GM23338 (cell line): Measurements from ENCODE around the gene ADCY6. TPM values are rescaled to one million over a fixed set of nuclear protein-coding genes. Genes with fewer than 3 reads are reported as not detected.

ENCODE experiments used
- ATAC-seq: fragments of 200-7000 bp; cut with Tn5 transposase; 3 replicates; pipeline ENCODE4 v1.9.1; 2020
- DNase-seq: peaks from one replicate; pipeline ENCODE4 v3.0.0-alpha.2; 2015; ENCODE audit warnings: low spot score
- H2AFZ ChIP-seq: fragments of 200-600 bp; sonication (generic); 2 replicates; pipeline ENCODE4 v1.8.0; 2016; ENCODE audit warnings: antibody characterized with exemption, mild to moderate bottlenecking, moderate library complexity
- H3F3A ChIP-seq: fragments of 200-600 bp; sonication (generic); replicated peaks from 2 replicates; pipeline ENCODE4 v1.8.0; 2017; ENCODE audit warnings: antibody characterized with exemption, mixed run types, low read depth
- H3K27ac ChIP-seq: fragments of 200-600 bp; sonication (generic); 2 replicates; pipeline ENCODE4 v1.6.1; 2016; ENCODE audit warnings: low read depth
- H3K27me3 ChIP-seq: fragments of 200-600 bp; sonication (generic); 2 replicates; pipeline ENCODE4 v1.8.0; 2016; ENCODE audit warnings: mild to moderate bottlenecking, mixed run types, moderate library complexity; ENCODE audit not compliant: insufficient read depth
- H3K36me3 ChIP-seq: fragments of 200-600 bp; sonication (generic); 2 replicates; pipeline ENCODE4 v1.8.0; 2016; ENCODE audit warnings: mild to moderate bottlenecking; ENCODE audit not compliant: insufficient read depth
- H3K4me1 ChIP-seq: fragments of 200-600 bp; sonication (generic); 2 replicates; pipeline ENCODE4 v1.8.0; 2016; ENCODE audit warnings: mild to moderate bottlenecking, moderate library complexity; ENCODE audit not compliant: insufficient read depth
- H3K4me2 ChIP-seq: fragments of 200-600 bp; sonication (generic); 2 replicates; pipeline ENCODE4 v1.7.1; 2017; ENCODE audit warnings: mixed run types
- H3K4me3 ChIP-seq: fragments of 200-600 bp; sonication (generic); 2 replicates; pipeline ENCODE4 v1.6.1; 2016; ENCODE audit warnings: mixed run types
- H3K79me2 ChIP-seq: fragments of 200-600 bp; sonication (generic); replicated peaks from 2 replicates; pipeline ENCODE4 v1.8.0; 2017; ENCODE audit warnings: mild to moderate bottlenecking; ENCODE audit not compliant: insufficient read depth
- H3K9me2 ChIP-seq: fragments of 200-600 bp; sonication (generic); 2 replicates; pipeline ENCODE4 v1.8.0; 2017; ENCODE audit not compliant: insufficient read depth
- H4K20me1 ChIP-seq: fragments of 200-600 bp; sonication (generic); replicated peaks from 2 replicates; pipeline ENCODE4 v1.8.0; 2017; ENCODE audit warnings: mild to moderate bottlenecking; ENCODE audit not compliant: insufficient read depth
- H3K27ac Mint-ChIP-seq: 2 replicates; pipeline ENCODE4 v1.8.0; 2020; ENCODE audit warnings: inconsistent platforms, mild to moderate bottlenecking, moderate library complexity, mixed read lengths
- H3K27me3 Mint-ChIP-seq: 3 replicates; pipeline ENCODE4 v1.8.0; 2022; ENCODE audit warnings: low read depth, mild to moderate bottlenecking, moderate library complexity, mixed read lengths, inconsistent platforms; ENCODE audit not compliant: insufficient read depth, poor library complexity
- H3K36me3 Mint-ChIP-seq: 3 replicates; pipeline ENCODE4 v1.8.0; 2021; ENCODE audit warnings: low read depth, mild to moderate bottlenecking, inconsistent platforms, moderate library complexity, mixed read lengths
- H3K4me1 Mint-ChIP-seq: 3 replicates; pipeline ENCODE4 v1.8.0; 2020; ENCODE audit warnings: mild to moderate bottlenecking, inconsistent platforms, mixed read lengths
- H3K4me3 Mint-ChIP-seq: 3 replicates; pipeline ENCODE4 v1.8.0; 2021; ENCODE audit warnings: moderate library complexity, mild to moderate bottlenecking, inconsistent platforms, mixed read lengths
- H3K9me3 Mint-ChIP-seq: 3 replicates; pipeline ENCODE4 v1.8.0; 2020; ENCODE audit warnings: moderate library complexity, mild to moderate bottlenecking, inconsistent platforms, mixed read lengths
- CREB1 ChIP-seq: fragments of 250-450 bp; sonication (Bioruptor Pico); IDR thresholded peaks from 2 replicates; pipeline ENCODE4 v1.5.0; 2020; ENCODE audit warnings: low read depth, mild to moderate bottlenecking, moderate library complexity
- EZH2 ChIP-seq: fragments of 200-600 bp; sonication (generic); IDR thresholded peaks from one replicate; pipeline ENCODE4 v1.8.0; 2017; ENCODE audit warnings: antibody characterized with exemption, mild to moderate bottlenecking, low read depth; ENCODE audit not compliant: unreplicated experiment
- EZH2phosphoT487 ChIP-seq: fragments of 200-600 bp; sonication (generic); IDR thresholded peaks from one replicate; pipeline ENCODE4 v1.8.1; 2018; ENCODE audit warnings: antibody characterized with exemption; ENCODE audit not compliant: unreplicated experiment
- JUNB ChIP-seq: IDR thresholded peaks from one replicate; pipeline ENCODE4 v1.6.1; 2016; ENCODE audit warnings: antibody characterized with exemption; ENCODE audit not compliant: unreplicated experiment
- POLR2AphosphoS5 ChIP-seq: IDR thresholded peaks from 2 replicates; pipeline ENCODE4 v1.6.1; 2016; ENCODE audit warnings: antibody characterized with exemption, low read depth
- STAT1 ChIP-seq: IDR thresholded peaks from one replicate; pipeline ENCODE4 v1.6.1; 2016; ENCODE audit warnings: antibody characterized with exemption; ENCODE audit not compliant: unreplicated experiment
- ZNF114 ChIP-seq: fragments of 250-450 bp; sonication (Bioruptor Pico); IDR thresholded peaks from 2 replicates; pipeline ENCODE4 v1.5.0; 2020; ENCODE audit warnings: mild to moderate bottlenecking, moderate library complexity
- ZNF331 ChIP-seq: fragments of 250-450 bp; sonication (Bioruptor Pico); IDR thresholded peaks from 2 replicates; pipeline ENCODE4 v1.5.0; 2020; ENCODE audit warnings: low read depth, mild to moderate bottlenecking, moderate library complexity
- polyA plus RNA-seq: library from polyadenylated mRNA; unstranded; fragments of >200 nt; fragmentation: Nextera tagmentation; extraction: Ambion mirVana; gene quantifications from 2 replicates; pipeline ENCODE4 v1.2.1, GENCODE V29; 2016
- total RNA-seq: library from RNA; depleted of rRNA; stranded (reverse); fragments of >200 nt; shearing (Covaris generic); gene quantifications from 2 replicates; pipeline ENCODE4 v1.2.3, GENCODE V29; 2014
- TF ChIP-seq, protein P1 (sequence below): IDR thresholded peaks from one replicate; pipeline ENCODE4 v1.6.1; 2018; ENCODE audit warnings: antibody characterized with exemption; ENCODE audit not compliant: unreplicated experiment
- TF ChIP-seq, protein P2 (sequence below): fragments of 250-450 bp; sonication (Bioruptor Pico); IDR thresholded peaks from 2 replicates; pipeline ENCODE4 v1.5.0; 2020; ENCODE audit warnings: mild to moderate bottlenecking, moderate library complexity
- TF ChIP-seq, protein P3 (sequence below), 2 experiments: fragments of 200-600 bp in 1 of 2; sonication (generic) in 1 of 2; conservative IDR thresholded peaks; 2 replicates each; pipeline versions ENCODE4 v1.5.1 to v1.6.1; 2016 to 2017; ENCODE audit warnings: antibody characterized with exemption in 2 of 2, low read depth in 2 of 2, mild to moderate bottlenecking in 2 of 2, moderate library complexity in 1 of 2

ADCY6 gene
- total and polyA plus RNA-seq, 2 experiments from 2014 or later: 1.0 to 16.5 TPM

DNA sequence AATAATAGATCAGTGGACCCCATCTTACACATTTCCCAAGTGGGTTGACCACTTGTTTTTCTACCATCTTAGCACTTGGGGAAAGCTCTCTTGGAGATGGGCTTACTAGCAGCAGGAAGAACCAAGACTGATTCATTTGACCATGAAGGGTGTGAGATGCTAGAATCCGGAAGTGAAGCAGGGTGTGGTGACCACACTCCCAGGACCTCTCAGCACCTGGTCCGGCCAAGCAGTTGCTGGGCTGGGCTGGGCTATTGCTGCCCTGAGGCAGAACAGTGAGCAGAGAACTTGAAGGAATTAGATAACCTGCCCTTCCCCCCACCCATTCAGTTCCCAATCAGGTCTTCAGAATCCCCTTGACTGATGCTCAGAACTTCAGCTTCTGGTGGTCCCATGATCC lies 24.4 kb downstream of the ADCY6 start (continued):
- TF ChIP-seq, protein P1, sequence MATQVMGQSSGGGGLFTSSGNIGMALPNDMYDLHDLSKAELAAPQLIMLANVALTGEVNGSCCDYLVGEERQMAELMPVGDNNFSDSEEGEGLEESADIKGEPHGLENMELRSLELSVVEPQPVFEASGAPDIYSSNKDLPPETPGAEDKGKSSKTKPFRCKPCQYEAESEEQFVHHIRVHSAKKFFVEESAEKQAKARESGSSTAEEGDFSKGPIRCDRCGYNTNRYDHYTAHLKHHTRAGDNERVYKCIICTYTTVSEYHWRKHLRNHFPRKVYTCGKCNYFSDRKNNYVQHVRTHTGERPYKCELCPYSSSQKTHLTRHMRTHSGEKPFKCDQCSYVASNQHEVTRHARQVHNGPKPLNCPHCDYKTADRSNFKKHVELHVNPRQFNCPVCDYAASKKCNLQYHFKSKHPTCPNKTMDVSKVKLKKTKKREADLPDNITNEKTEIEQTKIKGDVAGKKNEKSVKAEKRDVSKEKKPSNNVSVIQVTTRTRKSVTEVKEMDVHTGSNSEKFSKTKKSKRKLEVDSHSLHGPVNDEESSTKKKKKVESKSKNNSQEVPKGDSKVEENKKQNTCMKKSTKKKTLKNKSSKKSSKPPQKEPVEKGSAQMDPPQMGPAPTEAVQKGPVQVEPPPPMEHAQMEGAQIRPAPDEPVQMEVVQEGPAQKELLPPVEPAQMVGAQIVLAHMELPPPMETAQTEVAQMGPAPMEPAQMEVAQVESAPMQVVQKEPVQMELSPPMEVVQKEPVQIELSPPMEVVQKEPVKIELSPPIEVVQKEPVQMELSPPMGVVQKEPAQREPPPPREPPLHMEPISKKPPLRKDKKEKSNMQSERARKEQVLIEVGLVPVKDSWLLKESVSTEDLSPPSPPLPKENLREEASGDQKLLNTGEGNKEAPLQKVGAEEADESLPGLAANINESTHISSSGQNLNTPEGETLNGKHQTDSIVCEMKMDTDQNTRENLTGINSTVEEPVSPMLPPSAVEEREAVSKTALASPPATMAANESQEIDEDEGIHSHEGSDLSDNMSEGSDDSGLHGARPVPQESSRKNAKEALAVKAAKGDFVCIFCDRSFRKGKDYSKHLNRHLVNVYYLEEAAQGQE: no peak

DNA sequence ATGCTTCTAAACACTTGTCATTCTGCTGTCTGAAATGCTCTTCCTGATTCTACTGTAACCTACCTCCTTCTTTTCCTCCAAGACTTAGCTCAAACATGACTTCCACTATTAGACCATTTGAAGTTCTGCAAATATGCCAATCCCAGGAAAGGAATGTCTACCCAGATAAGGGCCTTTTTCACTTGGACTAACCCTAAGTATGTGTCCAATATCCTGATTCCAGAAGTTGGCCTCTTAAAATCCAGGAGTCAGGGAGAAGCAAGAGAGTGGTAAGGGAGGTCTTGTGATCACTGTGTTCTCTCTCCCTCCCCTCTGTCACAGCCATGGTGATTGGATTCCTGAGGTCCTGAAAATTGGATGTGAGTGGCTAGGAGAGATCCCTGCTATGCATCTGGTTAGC lies 30.2 kb downstream of the ADCY6 start:
- H3K9me2 ChIP-seq: no peaks in the 10 kb centered on the region
- no peaks in the 10 kb centered on the region for H3K27me3 ChIP-seq
- H4K20me1 ChIP-seq: no peaks in the 10 kb centered on the region
- Mint-ChIP-seq H3K36me3 (no peaks in the 10 kb centered on the region), H3K4me3 (no peak overlapping the region), H3K27ac (no peak overlapping the region), H3K9me3 (no peaks in the 10 kb centered on the region; the same call in 2 of the 3 replicates), H3K27me3 (peaks cover 2% of the 10 kb centered on the region), H3K4me1 (no peaks in the 10 kb centered on the region)
- H3K79me2 ChIP-seq: no peaks in the 10 kb centered on the region
- H3K36me3 ChIP-seq: no peaks in the 10 kb centered on the region
- H3K4me3 ChIP-seq: no peak overlapping the region
- no peak overlapping the region for H3K27ac ChIP-seq
- H3K4me1 ChIP-seq: no peaks in the 10 kb centered on the region
- ATAC-seq (no peak), DNase-seq (no peak)
- no peak overlapping the region for H2AFZ ChIP-seq
- H3F3A ChIP-seq: no peaks in the 10 kb centered on the region
- H3K4me2 ChIP-seq: no peak overlapping the region
- TF ChIP-seq EZH2 (no peak), CREB1 (CRISPR knock-in tag) (no peak), JUNB (no peak), EZH2phosphoT487 (no peak), STAT1 (no peak), ZNF331 (CRISPR knock-in tag) (no peak), ZNF114 (no peak), POLR2AphosphoS5 (no peak)
- TF ChIP-seq, protein P1: no peak
- TF ChIP-seq, protein P2, sequence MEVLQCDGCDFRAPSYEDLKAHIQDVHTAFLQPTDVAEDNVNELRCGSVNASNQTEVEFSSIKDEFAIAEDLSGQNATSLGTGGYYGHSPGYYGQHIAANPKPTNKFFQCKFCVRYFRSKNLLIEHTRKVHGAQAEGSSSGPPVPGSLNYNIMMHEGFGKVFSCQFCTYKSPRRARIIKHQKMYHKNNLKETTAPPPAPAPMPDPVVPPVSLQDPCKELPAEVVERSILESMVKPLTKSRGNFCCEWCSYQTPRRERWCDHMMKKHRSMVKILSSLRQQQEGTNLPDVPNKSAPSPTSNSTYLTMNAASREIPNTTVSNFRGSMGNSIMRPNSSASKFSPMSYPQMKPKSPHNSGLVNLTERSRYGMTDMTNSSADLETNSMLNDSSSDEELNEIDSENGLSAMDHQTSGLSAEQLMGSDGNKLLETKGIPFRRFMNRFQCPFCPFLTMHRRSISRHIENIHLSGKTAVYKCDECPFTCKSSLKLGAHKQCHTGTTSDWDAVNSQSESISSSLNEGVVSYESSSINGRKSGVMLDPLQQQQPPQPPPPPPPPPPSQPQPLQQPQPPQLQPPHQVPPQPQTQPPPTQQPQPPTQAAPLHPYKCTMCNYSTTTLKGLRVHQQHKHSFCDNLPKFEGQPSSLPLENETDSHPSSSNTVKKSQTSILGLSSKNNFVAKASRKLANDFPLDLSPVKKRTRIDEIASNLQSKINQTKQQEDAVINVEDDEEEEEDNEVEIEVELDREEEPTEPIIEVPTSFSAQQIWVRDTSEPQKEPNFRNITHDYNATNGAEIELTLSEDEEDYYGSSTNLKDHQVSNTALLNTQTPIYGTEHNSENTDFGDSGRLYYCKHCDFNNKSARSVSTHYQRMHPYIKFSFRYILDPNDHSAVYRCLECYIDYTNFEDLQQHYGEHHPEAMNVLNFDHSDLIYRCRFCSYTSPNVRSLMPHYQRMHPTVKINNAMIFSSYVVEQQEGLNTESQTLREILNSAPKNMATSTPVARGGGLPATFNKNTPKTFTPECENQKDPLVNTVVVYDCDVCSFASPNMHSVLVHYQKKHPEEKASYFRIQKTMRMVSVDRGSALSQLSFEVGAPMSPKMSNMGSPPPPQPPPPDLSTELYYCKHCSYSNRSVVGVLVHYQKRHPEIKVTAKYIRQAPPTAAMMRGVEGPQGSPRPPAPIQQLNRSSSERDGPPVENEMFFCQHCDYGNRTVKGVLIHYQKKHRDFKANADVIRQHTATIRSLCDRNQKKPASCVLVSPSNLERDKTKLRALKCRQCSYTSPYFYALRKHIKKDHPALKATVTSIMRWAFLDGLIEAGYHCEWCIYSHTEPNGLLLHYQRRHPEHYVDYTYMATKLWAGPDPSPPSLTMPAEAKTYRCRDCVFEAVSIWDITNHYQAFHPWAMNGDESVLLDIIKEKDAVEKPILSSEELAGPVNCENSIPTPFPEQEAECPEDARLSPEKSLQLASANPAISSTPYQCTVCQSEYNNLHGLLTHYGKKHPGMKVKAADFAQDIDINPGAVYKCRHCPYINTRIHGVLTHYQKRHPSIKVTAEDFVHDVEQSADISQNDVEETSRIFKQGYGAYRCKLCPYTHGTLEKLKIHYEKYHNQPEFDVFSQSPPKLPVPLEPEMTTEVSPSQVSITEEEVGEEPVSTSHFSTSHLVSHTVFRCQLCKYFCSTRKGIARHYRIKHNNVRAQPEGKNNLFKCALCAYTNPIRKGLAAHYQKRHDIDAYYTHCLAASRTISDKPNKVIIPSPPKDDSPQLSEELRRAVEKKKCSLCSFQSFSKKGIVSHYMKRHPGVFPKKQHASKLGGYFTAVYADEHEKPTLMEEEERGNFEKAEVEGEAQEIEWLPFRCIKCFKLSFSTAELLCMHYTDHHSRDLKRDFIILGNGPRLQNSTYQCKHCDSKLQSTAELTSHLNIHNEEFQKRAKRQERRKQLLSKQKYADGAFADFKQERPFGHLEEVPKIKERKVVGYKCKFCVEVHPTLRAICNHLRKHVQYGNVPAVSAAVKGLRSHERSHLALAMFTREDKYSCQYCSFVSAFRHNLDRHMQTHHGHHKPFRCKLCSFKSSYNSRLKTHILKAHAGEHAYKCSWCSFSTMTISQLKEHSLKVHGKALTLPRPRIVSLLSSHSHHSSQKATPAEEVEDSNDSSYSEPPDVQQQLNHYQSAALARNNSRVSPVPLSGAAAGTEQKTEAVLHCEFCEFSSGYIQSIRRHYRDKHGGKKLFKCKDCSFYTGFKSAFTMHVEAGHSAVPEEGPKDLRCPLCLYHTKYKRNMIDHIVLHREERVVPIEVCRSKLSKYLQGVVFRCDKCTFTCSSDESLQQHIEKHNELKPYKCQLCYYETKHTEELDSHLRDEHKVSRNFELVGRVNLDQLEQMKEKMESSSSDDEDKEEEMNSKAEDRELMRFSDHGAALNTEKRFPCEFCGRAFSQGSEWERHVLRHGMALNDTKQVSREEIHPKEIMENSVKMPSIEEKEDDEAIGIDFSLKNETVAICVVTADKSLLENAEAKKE (CRISPR knock-in tag): no peak
- TF ChIP-seq, protein P3, sequence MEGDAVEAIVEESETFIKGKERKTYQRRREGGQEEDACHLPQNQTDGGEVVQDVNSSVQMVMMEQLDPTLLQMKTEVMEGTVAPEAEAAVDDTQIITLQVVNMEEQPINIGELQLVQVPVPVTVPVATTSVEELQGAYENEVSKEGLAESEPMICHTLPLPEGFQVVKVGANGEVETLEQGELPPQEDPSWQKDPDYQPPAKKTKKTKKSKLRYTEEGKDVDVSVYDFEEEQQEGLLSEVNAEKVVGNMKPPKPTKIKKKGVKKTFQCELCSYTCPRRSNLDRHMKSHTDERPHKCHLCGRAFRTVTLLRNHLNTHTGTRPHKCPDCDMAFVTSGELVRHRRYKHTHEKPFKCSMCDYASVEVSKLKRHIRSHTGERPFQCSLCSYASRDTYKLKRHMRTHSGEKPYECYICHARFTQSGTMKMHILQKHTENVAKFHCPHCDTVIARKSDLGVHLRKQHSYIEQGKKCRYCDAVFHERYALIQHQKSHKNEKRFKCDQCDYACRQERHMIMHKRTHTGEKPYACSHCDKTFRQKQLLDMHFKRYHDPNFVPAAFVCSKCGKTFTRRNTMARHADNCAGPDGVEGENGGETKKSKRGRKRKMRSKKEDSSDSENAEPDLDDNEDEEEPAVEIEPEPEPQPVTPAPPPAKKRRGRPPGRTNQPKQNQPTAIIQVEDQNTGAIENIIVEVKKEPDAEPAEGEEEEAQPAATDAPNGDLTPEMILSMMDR (conservative IDR thresholded peaks at IDR 0.05; ENCODE audit: low read depth in 2 of 2): no peak
